Kidney (tissue), 14 donors: ENCODE data around the gene SEC61A1. TPM values are rescaled to one million over a fixed set of nuclear protein-coding genes. Genes with fewer than 3 reads are reported as not detected.

ENCODE experiments used
- DNase-seq, 5 donors: peaks; one replicate each; pipeline ENCODE4 v3.0.0-alpha.2; 2013 to 2020
- FAIRE-seq: peaks from 2 replicates; lab custom pipeline; 2012; peaks lifted over from hg19 to GRCh38; lab: Jason Lieb, UNC
- H3K27ac ChIP-seq, 2 donors: one replicate each; pipeline ENCODE4 v1.7.0; 2013; ENCODE audit warnings: low read depth in 2 of 2, low read length in 2 of 2, inconsistent platforms in 1 of 2
- H3K27me3 ChIP-seq: one replicate; pipeline ENCODE4 v1.7.1; 2013; ENCODE audit warnings: low read length, inconsistent platforms; ENCODE audit not compliant: control insufficient read depth, insufficient read depth
- H3K36me3 ChIP-seq, 3 donors: one replicate each; pipeline versions ENCODE4 v1.7.0 to v1.7.1; 2013; ENCODE audit warnings: low read length in 3 of 3, control low read depth in 1 of 3, inconsistent platforms in 1 of 3; ENCODE audit not compliant: insufficient read depth in 3 of 3, control insufficient read depth in 2 of 3
- H3K4me1 ChIP-seq, 3 donors: one replicate each; pipeline versions ENCODE4 v1.7.0 to v1.7.1; 2013; ENCODE audit warnings: low read length in 3 of 3, inconsistent platforms in 1 of 3, low read depth in 1 of 3; ENCODE audit not compliant: control insufficient read depth in 2 of 3, insufficient read depth in 2 of 3
- H3K4me3 ChIP-seq, 3 donors: one replicate each; pipeline versions ENCODE4 v1.7.0 to v1.8.1; 2013; ENCODE audit warnings: low read length in 3 of 3, control low read depth in 1 of 3, inconsistent platforms in 1 of 3
- H3K9ac ChIP-seq, 3 donors: one replicate each; pipeline versions ENCODE4 v1.7.0 to v1.7.1; 2013; ENCODE audit warnings: low read length in 3 of 3, control low read depth in 1 of 3, inconsistent platforms in 1 of 3
- H3K9me3 ChIP-seq, 3 donors: one replicate each; pipeline versions ENCODE4 v1.7.0 to v1.7.1; 2013; ENCODE audit warnings: low read length in 3 of 3, control low read depth in 1 of 3, inconsistent platforms in 1 of 3; ENCODE audit not compliant: control insufficient read depth in 2 of 3, insufficient read depth in 1 of 3
- CTCF ChIP-seq: IDR thresholded peaks from 3 replicates; pipeline ENCODE4 v1.5.1; 2012; ENCODE audit warnings: mild to moderate bottlenecking, moderate library complexity, borderline replicate concordance; ENCODE audit not compliant: insufficient read depth; ENCODE audit errors: extremely low read depth
- intact Hi-C: fragments of 100-400 bp; cut with DNase I; formaldehyde crosslinking; loops from one replicate; pipeline ENCODE4 v1.11.1; 2022
- polyA plus RNA-seq: library from polyadenylated mRNA; stranded (reverse); fragments of 350-450 nt; fragmentation: Illumina TruSeq; extraction: RNeasy Lipid Tissue Mini Kit (QIAGEN cat#74804); gene quantifications from one replicate; pipeline ENCODE4 v1.2.3, GENCODE V29; 2014; ENCODE audit warnings: low read depth, low replicate concordance; ENCODE audit not compliant: insufficient read depth
- total RNA-seq: library from RNA; stranded (reverse); fragmentation: NEBNext Ultra II Directional; extraction: Animal tissue kit (Norgen Biotek cat#: 25700); gene quantifications from one replicate; pipeline ENCODE4 v1.2.1, GENCODE V29; 2021
- donor health status: control.
- donor health status: control.
- donor health status: control.
- donor health status: control.
- donor health status: control.
- donor health status: DM: yes; HTN: yes; CAD: no.
- donor health status: Normal renal cell carcinoma (clear cell type).

The SEC61A1 gene
- total and polyA plus RNA-seq, 2 donors from 2014 or later, result 119 to 177 TPM

DNA sequence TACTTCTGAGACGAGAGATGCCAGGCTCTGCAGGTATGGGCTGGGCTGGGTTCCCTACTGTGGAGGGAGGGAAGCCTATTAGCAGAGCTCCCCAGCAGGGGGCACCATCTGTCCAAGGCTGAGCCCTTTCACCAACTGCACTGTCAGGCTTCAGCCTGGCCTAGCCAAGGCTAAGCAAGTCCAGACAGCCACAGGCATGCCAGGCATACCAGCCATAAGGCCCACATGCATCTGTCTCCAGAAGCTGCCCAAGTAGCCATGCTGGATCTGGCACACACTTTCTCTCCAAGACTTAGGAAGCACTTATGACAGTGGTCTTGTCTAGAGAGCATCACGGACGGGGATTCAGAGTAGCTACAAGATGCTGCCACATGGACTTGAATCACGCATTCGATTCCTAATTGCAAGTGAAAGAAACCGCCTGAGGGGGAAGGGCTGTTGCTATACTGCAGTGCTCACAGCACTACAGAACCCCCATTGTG is 43.0 kb downstream of the SEC61A1 start:
- Histone ChIP-seq H3K9me3 (no peaks in the 10 kb centered on the region), H3K36me3 (peaks cover 0 to 12% (median 8%) of the 10 kb centered on the region in 3 donors), H3K27ac (no peak overlapping the region), H3K4me1 (peaks cover 0 to 12% (median 12%) of the 10 kb centered on the region in 3 donors), H3K27me3 (no peaks in the 10 kb centered on the region), H3K9ac (no peak overlapping the region), H3K4me3 (no peak overlapping the region)
- FAIRE-seq, result no peak
- peak; percentile 94 for TF ChIP-seq CTCF
- peak; percentile 78 to 93 (median 83) for DNase-seq
- intact Hi-C loops, result no loop called here

DNA sequence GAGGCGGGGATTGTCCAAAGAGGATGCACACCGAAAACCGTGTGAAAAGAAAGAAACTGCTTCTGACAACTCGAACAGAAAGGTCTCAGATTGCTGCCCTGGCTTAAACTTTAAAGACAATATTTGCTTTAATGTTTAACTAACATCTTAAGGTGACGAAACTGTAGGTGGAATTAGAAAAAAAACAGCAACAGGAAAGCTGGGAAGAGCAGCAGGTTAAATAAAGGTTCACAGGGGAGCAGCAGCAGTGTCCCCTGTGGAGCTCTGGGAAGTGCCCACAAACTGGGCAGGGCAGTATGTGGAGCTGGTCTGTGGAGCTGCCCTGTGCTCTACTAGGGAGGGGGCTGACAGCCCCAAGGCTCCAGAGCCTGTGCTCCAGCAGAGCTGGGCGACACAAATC is 46.0 kb downstream of the SEC61A1 start:
- no peak overlapping the region for H3K9ac ChIP-seq
- H3K4me1 ChIP-seq, result peaks cover 0 to 12% (median 12%) of the 10 kb centered on the region in 3 donors
- H3K4me3 ChIP-seq, result no peak overlapping the region
- no peaks in the 10 kb centered on the region for H3K27me3 ChIP-seq
- H3K27ac ChIP-seq, result no peak overlapping the region
- no peaks in the 10 kb centered on the region for H3K9me3 ChIP-seq
- peaks cover 0 to 24% (median 8%) of the 10 kb centered on the region in 3 donors for H3K36me3 ChIP-seq
- intact Hi-C loops, result no loop called here
- no peak for FAIRE-seq
- no peak for DNase-seq
- no peak for TF ChIP-seq CTCF

DNA sequence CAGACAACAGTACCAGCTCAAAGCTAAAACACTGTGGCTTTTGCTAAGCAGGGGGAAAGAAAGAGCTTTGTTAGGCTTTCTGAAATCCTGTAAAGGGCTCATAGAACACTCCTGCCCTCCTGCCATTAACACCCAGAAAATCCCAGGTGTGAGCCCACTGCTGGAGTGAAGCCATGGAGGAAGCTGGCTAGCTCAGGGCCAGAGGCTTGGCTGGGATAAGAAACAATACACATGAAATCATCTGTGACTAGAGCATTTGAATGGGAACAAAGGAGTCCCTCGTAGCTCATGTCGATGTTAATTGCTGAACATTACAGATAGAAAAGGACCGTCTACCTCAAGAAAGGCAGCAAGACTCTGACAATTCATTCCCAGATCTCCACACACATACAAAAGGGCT is 47.9 kb downstream of the SEC61A1 start:
- Histone ChIP-seq H3K4me1 (peaks cover 0 to 12% (median 9%) of the 10 kb centered on the region in 3 donors), H3K27ac (no peak overlapping the region), H3K9me3 (no peaks in the 10 kb centered on the region), H3K27me3 (no peaks in the 10 kb centered on the region), H3K36me3 (peaks cover 0 to 35% (median 12%) of the 10 kb centered on the region in 3 donors), H3K9ac (no peak overlapping the region), H3K4me3 (no peak overlapping the region)
- no peak for DNase-seq
- no peak for FAIRE-seq
- intact Hi-C loops, result no loop called here
- TF ChIP-seq CTCF, result no peak

DNA sequence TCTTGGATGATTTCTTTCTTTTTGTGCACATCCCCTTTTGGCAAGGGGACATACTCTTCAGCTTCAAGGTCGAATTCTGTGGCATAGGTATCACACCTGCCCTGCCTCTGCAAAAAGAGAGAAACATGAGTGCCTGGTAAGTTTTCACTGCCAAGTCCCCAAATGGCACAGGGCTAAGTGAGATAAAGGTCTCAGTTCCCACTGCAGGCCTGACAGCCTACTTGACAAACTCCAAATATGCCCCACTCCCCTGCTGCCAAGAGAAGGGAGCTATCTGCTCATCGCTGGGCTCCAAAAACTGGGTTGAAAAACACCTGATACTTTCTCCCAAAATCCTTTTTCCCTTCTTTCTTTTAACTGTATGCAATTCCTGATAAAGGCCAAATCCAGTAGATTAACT is 48.4 kb downstream of the SEC61A1 start:
- intact Hi-C loops, result no loop called here
- Histone ChIP-seq H3K4me3 (no peak overlapping the region), H3K36me3 (peaks cover 0 to 35% (median 12%) of the 10 kb centered on the region in 3 donors), H3K27me3 (no peaks in the 10 kb centered on the region), H3K9me3 (no peaks in the 10 kb centered on the region), H3K9ac (no peak overlapping the region), H3K27ac (no peak overlapping the region), H3K4me1 (peaks cover 0 to 7% (median 5%) of the 10 kb centered on the region in 3 donors)
- DNase-seq, result no peak
- TF ChIP-seq CTCF, result no peak
- no peak for FAIRE-seq
